Measurements from ENCODE around the gene PANX3.

DNA sequence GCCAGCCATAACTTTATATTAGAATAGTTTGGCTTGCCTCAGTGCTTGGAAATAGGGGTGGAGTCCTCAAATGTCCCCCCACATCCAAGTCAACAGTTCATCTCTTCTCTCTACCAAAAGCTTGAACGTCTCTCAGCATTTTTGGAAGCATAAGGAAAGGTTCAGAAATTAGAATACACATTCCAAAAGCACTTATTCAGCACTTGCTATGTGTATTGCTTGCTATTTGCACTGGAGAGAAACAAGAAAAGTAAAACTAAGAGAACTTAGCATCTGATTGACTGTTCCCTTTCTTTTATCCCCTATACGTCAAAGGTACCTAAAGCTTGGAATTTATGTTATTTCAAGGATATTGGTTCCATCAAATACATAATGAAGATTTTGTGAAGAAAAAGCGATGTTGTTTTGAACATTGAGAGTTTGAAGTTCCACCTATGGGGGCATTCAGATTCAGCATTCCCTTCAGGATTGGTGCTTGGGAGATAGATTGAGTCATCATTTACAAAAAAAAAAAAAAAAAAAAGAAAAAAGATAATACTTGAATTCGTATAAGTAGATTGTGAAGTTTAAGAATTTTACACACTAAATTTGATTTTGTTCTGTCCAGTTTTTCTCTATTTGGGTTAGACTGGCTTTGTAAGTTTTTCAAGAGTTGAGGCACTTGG is 12.8 kb downstream of the PANX3 start:
- TF ChIP-seq, protein P1, sequence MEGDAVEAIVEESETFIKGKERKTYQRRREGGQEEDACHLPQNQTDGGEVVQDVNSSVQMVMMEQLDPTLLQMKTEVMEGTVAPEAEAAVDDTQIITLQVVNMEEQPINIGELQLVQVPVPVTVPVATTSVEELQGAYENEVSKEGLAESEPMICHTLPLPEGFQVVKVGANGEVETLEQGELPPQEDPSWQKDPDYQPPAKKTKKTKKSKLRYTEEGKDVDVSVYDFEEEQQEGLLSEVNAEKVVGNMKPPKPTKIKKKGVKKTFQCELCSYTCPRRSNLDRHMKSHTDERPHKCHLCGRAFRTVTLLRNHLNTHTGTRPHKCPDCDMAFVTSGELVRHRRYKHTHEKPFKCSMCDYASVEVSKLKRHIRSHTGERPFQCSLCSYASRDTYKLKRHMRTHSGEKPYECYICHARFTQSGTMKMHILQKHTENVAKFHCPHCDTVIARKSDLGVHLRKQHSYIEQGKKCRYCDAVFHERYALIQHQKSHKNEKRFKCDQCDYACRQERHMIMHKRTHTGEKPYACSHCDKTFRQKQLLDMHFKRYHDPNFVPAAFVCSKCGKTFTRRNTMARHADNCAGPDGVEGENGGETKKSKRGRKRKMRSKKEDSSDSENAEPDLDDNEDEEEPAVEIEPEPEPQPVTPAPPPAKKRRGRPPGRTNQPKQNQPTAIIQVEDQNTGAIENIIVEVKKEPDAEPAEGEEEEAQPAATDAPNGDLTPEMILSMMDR (IDR thresholded peaks at IDR 0.05), result no peak
- TF ChIP-seq POLR2A (IDR thresholded peaks at IDR 0.05) (no peak), EP300 (IDR thresholded peaks at IDR 0.05) (no peak)

Data from ovary (tissue), 3 donors.